Esophagus (tissue), 2 donors: ENCODE measurements around the gene TSR1. TPM values are rescaled to one million over a fixed set of nuclear protein-coding genes. Genes with fewer than 3 reads are reported as not detected.

Source experiments
- H3K27ac ChIP-seq, 2 donors: one replicate each; pipeline ENCODE4 v1.5.1; 2013; ENCODE audit warnings: low read depth in 2 of 2, mild to moderate bottlenecking in 2 of 2, inconsistent platforms in 1 of 2, low read length in 1 of 2, moderate library complexity in 1 of 2
- H3K27me3 ChIP-seq, 2 donors: one replicate each; pipeline ENCODE4 v1.6.1; 2013; ENCODE audit warnings: low read length in 2 of 2, control low read depth in 1 of 2, mild to moderate bottlenecking in 1 of 2; ENCODE audit not compliant: insufficient read depth in 2 of 2, control insufficient read depth in 1 of 2
- H3K36me3 ChIP-seq, 2 donors: one replicate each; pipeline ENCODE4 v1.6.1; 2013; ENCODE audit warnings: low read length in 1 of 2; ENCODE audit not compliant: control insufficient read depth in 2 of 2, insufficient read depth in 2 of 2
- H3K4me1 ChIP-seq, 2 donors: one replicate each; pipeline ENCODE4 v1.6.1; 2013; ENCODE audit warnings: low read length in 1 of 2; ENCODE audit not compliant: control insufficient read depth in 2 of 2, insufficient read depth in 2 of 2
- H3K4me3 ChIP-seq, 2 donors: one replicate each; pipeline ENCODE4 v1.5.1; 2013; ENCODE audit warnings: low read length in 2 of 2, mild to moderate bottlenecking in 2 of 2, low read depth in 1 of 2, moderate library complexity in 1 of 2
- H3K9me3 ChIP-seq, 2 donors: one replicate each; pipeline ENCODE4 v1.6.1; 2013; ENCODE audit warnings: mild to moderate bottlenecking in 2 of 2, low read depth in 1 of 2, low read length in 1 of 2, moderate library complexity in 1 of 2; ENCODE audit not compliant: control insufficient read depth in 2 of 2, insufficient read depth in 1 of 2
- WGBS, 2 donors: extraction: QIAGEN DNeasy Blood & Tissue Kit; methylation state at CpG; one replicate each; pipeline ENCODE4 v1.1.7; 2013; 5-methylcytosine and 5-hydroxymethylcytosine counted together
- polyA plus RNA-seq, 2 donors: library from polyadenylated mRNA; stranded (reverse); fragments of 200-250 nt; gene quantifications; one replicate each; pipeline ENCODE4 v1.2.3, GENCODE V29; 2013
- donor health status: healthy with polysubstance abuse.
- donor health status: Bipolar disorder and iron deficiency.

TSR1 gene
- polyA plus RNA-seq, 2 donors, result 15.9 to 19.3 TPM

GRCh38 chr17:2299136-2299535 lies 37.1 kb downstream of the TSR1 start:
- WGBS, 2 donors, result 93 to 96% methylated on average over 12 of the region's 12 CpGs

GRCh38 chr17:2297023-2297422 lies 39.2 kb downstream of the TSR1 start:
- 58 to 71% methylated on average over 5 of the region's 5 CpGs for WGBS, 2 donors
- Histone ChIP-seq H3K9me3 (no peaks in the 10 kb centered on the region), H3K27me3 (no peaks in the 10 kb centered on the region), H3K27ac (no peak overlapping the region), H3K4me1 (peaks cover 0 to 2% of the 10 kb centered on the region in 2 donors), H3K36me3 (peaks cover 2 to 26% of the 10 kb centered on the region in 2 donors), H3K4me3 (no peak overlapping the region)

More at GRCh38 chr17:2299136-2299535, 37.1 kb downstream of the TSR1 start:
- Histone ChIP-seq H3K4me1 (peaks cover 0 to 4% of the 10 kb centered on the region in 2 donors), H3K27ac (no peak overlapping the region), H3K9me3 (no peaks in the 10 kb centered on the region), H3K4me3 (no peak overlapping the region), H3K36me3 (peaks cover 0 to 17% of the 10 kb centered on the region in 2 donors), H3K27me3 (no peaks in the 10 kb centered on the region)

GRCh38 chr17:2295575-2295974 lies 40.7 kb downstream of the TSR1 start:
- WGBS, 2 donors, result 67 to 79% methylated on average over 1 of the region's 1 CpG
- no peak overlapping the region for H3K4me3 ChIP-seq
- H3K36me3 ChIP-seq, result peaks cover 12 to 31% of the 10 kb centered on the region in 2 donors
- no peaks in the 10 kb centered on the region for H3K9me3 ChIP-seq
- no peak overlapping the region for H3K27ac ChIP-seq
- H3K27me3 ChIP-seq, result no peaks in the 10 kb centered on the region
- no peaks in the 10 kb centered on the region for H3K4me1 ChIP-seq

- Histone ChIP-seq H3K4me3 (no peak overlapping the region), H3K9me3 (no peaks in the 10 kb centered on the region), H3K36me3 (peaks cover 12 to 24% of the 10 kb centered on the region in 2 donors), H3K27me3 (no peaks in the 10 kb centered on the region), H3K4me1 (no peaks in the 10 kb centered on the region), H3K27ac (no peak overlapping the region)
- WGBS, 2 donors, result 87 to 88% methylated on average over 2 of the region's 2 CpGs
Measured at GRCh38 chr17:2292100-2292499, 44.2 kb downstream of the TSR1 start.

- peaks cover 12 to 20% of the 10 kb centered on the region in 2 donors for H3K36me3 ChIP-seq
- no peaks in the 10 kb centered on the region for H3K27me3 ChIP-seq
- H3K27ac ChIP-seq, result no peak overlapping the region
- no peaks in the 10 kb centered on the region for H3K4me1 ChIP-seq
- H3K9me3 ChIP-seq, result no peaks in the 10 kb centered on the region
- H3K4me3 ChIP-seq, result no peak overlapping the region
- 94 to 95% methylated on average over 5 of the region's 5 CpGs for WGBS, 2 donors
Measured at GRCh38 chr17:2289878-2290478, 46.3 kb downstream of the TSR1 start.

GRCh38 chr17:2283302-2283701 lies 53.0 kb downstream of the TSR1 start:
- Histone ChIP-seq H3K27ac (no peak overlapping the region), H3K9me3 (no peaks in the 10 kb centered on the region), H3K36me3 (peaks cover 0 to 31% of the 10 kb centered on the region in 2 donors), H3K27me3 (no peaks in the 10 kb centered on the region), H3K4me1 (peaks cover 0 to 4% of the 10 kb centered on the region in 2 donors), H3K4me3 (no peak overlapping the region)
- 86 to 89% methylated on average over 7 of the region's 7 CpGs for WGBS, 2 donors

- Histone ChIP-seq H3K36me3 (peaks cover 0 to 31% of the 10 kb centered on the region in 2 donors), H3K27me3 (no peaks in the 10 kb centered on the region), H3K9me3 (no peaks in the 10 kb centered on the region), H3K4me1 (peaks cover 0 to 4% of the 10 kb centered on the region in 2 donors), H3K27ac (peak overlapping the region; percentile 30 to 31), H3K4me3 (no peak overlapping the region)
- 55 to 60% methylated on average over 7 of the region's 7 CpGs for WGBS, 2 donors
Measured at GRCh38 chr17:2282297-2282873, 53.9 kb downstream of the TSR1 start.

- Histone ChIP-seq H3K4me1 (peaks cover 0 to 4% of the 10 kb centered on the region in 2 donors), H3K27me3 (no peaks in the 10 kb centered on the region), H3K27ac (no peak overlapping the region), H3K4me3 (no peak overlapping the region), H3K36me3 (peaks cover 3 to 31% of the 10 kb centered on the region in 2 donors), H3K9me3 (no peaks in the 10 kb centered on the region)
- 89 to 92% methylated on average over 9 of the region's 9 CpGs for WGBS, 2 donors
Measured at GRCh38 chr17:2279707-2280106, 56.5 kb downstream of the TSR1 start.

- 91 to 95% methylated on average over 9 of the region's 9 CpGs for WGBS, 2 donors
- peaks cover 3 to 24% of the 10 kb centered on the region in 2 donors for H3K36me3 ChIP-seq
- H3K4me3 ChIP-seq, result no peak overlapping the region
- H3K9me3 ChIP-seq, result no peaks in the 10 kb centered on the region
- H3K4me1 ChIP-seq, result no peaks in the 10 kb centered on the region
- H3K27ac ChIP-seq, result no peak overlapping the region
- H3K27me3 ChIP-seq, result no peaks in the 10 kb centered on the region
Measured at GRCh38 chr17:2277429-2278170, 58.7 kb downstream of the TSR1 start.
